Stomach (tissue), 4 donors: Measurements from ENCODE around the gene STARD5.

Experiments used
- CTCF ChIP-seq, 7 experiments: fragments of 450-650 bp in 4 of 7; fragments of 200-600 bp in 3 of 7; sonication (generic) in 3 of 7; IDR thresholded peaks; one replicate each; pipeline ENCODE4 v1.5.1; 2016 to 2019; ENCODE audit warnings: antibody characterized with exemption in 7 of 7, control low read depth in 2 of 7, mild to moderate bottlenecking in 1 of 7
- EP300 ChIP-seq: sonication (generic); formaldehyde crosslinking; IDR thresholded peaks from one replicate; pipeline ENCODE4 v1.6.1; 2017; ENCODE audit warnings: antibody characterized with exemption
- POLR2A ChIP-seq, 4 donors: fragments of 450-650 bp; IDR thresholded peaks; one replicate each; pipeline ENCODE4 v1.6.1; 2016; ENCODE audit warnings: antibody characterized with exemption in 4 of 4, control low read depth in 2 of 4, mild to moderate bottlenecking in 1 of 4, moderate library complexity in 1 of 4
- POLR2AphosphoS5 ChIP-seq, 3 donors: sonication (generic); formaldehyde crosslinking; IDR thresholded peaks; one replicate each; pipeline ENCODE4 v1.6.1; 2016; ENCODE audit warnings: antibody characterized with exemption in 3 of 3

GRCh38 chr15:81339851-81340250, 15.9 kb upstream of the STARD5 start:
- TF ChIP-seq CTCF (IDR thresholded peaks at IDR 0.05) (no peak), POLR2A (IDR thresholded peaks at IDR 0.05) (no peak), POLR2AphosphoS5 (IDR thresholded peaks at IDR 0.05) (no peak), EP300 (no peak)
